SH-SY5Y (cell line): ENCODE results near the gene PNMA6F.

ENCODE experiments used
- GATA2 ChIP-seq: IDR thresholded peaks from 2 replicates; pipeline ENCODE4 v1.6.1; 2011; ENCODE audit warnings: mild to moderate bottlenecking, low read depth, low read length
- GATA3 ChIP-seq: IDR thresholded peaks from 2 replicates; pipeline ENCODE4 v1.6.1; 2011; ENCODE audit warnings: low read depth, mild to moderate bottlenecking, low read length, moderate library complexity

DNA sequence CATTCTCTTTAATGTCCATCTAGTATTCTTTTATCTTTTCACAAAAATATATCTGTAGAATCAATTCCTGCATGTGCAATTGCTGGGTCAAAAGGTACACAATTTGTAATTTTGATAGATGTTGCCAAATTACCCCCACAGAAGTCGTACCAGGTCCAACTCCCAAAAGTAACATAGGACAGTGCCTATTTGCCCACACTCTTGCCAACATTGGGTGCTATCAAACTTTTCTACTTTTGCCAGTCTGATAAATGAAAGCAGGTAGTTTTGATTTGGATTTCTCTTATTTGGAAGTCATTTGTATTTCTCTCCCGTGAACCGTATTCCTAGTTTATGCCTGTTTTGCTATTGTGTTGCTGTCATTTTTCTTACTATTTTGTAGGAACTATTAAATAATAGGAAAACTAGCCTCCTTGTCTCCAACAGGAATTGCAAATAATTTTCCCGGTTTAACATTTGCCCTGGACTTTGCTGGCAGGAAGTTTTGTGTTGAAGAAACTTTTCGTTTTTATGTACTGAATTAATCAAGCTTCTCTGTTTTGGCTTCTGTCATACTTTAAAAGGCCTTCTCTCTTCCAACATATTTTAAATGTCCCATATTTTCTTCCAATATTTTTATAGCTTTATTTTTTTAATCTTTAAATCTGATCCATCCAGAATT is 45.4 kb upstream of the PNMA6F start:
- no peak for TF ChIP-seq GATA2
- no peak for TF ChIP-seq GATA3
